GM21576 (cell line): ENCODE data around the gene IL18RAP.

Experiments
- ATAC-seq: cut with Tn5 transposase; IDR thresholded peaks from one replicate; pipeline ENCODE4 v1.9.1; 2021; ENCODE audit warnings: mild to moderate bottlenecking, moderate library complexity; ENCODE audit not compliant: unreplicated experiment

Gene IL18RAP

DNA sequence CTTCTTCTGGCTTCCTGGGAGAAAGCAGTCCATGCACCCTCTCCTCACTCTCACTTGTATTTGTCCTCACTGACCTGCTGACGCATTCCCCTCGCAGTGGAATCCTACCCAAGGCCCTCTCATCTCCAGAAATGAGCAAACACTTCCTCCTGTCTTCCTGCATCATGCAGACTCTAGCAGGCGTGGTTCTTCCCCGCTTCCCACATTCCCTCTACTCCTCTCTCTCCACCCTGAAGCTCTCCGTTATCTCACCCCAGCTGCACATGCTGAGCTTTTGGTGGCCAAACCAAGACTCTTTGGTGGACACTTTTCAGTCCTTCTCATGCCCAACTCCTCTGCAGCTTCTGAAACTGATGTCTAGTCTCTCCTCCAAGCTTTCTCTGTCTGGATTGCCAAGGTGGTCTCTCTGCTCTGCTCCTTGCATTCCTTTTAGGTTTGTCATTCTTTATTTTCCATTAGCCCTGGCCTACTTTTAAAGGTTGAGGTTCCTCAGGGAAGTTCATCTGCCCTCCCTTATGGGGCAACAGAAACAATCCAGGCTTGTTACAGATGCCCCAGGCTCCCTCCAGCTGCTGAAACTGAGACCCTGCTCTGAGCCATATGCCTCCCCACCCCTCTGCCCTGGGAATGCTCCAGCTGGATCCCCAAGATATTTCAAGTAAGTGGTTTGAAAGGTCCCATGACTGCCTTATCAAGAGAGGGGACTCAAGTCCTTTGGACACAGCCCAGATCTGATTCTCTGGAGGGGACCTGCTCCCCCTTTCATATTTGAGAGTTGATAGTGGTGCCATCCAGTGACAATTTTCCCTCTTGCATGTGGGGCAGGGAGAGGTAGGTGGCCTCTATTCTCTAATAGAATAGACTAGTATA lies 835 bp upstream of the IL18RAP start:
- ATAC-seq: no peak

DNA sequence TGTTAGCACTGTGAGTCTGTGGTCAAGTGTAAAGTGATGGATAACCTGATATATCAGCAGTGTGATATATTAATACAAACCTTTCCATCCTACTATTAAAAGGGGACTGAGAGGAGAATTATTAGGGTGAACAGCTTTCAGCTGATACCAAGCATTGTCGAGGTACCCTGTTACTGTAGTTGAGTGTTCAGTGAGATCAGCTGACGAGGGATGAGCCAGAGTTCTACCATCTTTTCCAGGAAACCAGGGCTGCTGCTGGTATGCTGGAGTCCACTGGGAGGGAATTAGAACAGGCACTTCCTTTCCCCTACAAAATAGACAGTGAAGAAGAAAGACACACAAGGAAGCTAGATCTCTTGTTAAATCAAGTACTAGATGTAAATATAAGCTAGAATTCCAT lies 408 bp downstream of the IL18RAP start:
- no peak for ATAC-seq

DNA sequence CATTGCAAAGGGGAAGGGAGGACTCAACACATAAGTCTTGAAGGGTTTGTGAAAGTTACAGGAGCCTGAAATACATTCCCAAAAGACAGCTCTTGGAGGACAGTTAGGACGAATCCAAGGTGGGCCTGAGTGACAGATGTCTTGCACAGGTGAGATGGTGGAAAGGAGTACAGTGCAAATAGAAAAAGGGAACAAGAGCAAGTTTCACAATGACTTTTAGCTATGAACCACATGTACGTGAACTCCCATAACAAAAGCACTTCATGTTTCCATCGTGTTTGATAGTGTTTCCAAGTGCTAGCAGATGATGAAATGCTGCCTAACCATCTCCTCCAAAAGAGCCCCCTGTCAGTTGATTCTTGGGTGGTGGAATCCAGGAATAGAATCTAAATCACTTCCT lies 1.8 kb downstream of the IL18RAP start:
- peak; percentile 92 for ATAC-seq

DNA sequence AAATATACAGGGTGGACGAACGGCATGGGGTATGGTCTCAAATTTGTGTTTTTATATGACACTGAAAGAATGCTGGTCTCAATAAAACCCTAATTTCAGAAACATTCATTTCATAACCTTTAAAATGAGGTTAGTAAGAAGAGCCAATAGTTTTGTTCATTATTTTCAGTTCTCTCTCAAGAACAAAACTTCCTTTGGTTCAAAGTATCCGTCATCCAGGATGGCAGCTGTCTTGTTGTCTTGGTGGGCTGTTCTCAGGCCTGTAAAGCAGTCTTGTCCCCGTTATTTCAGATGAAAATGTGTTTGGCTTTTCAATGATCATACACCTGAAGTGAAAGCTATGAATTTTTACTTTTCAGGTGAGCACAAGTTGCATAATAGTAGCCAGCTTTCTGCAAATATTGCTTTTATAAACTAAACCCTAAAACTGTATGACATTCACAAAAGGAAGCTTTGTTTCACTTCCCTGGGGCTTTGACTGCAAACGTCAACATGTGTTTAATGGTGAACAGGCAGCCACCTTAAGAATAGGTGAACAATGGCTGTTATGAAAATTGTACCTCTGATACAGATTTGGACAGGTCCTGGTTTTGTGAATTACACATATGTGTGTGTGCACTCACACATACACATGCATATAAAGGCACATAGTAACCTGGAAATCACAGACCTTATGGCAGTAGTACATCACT lies 2.6 kb downstream of the IL18RAP start:
- ATAC-seq: no peak

DNA sequence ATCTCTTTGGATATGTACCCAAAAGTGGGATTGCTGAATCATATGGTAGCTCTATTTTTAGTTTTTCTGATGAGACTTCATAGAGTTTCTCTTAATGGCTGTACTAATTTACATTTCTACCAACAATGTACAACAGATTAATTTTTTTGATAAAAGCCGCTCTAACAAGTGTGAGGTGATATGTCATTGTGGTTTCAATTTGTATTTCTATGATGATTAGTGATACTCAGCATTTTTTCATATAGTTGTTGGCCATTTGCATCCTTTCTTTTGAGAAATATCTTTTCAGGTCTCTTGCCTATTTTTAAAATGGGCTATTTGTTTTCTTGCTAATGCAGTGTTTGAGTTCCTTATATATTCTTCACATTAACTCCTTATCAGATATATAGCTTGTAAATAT lies 4.3 kb downstream of the IL18RAP start:
- no peak for ATAC-seq

DNA sequence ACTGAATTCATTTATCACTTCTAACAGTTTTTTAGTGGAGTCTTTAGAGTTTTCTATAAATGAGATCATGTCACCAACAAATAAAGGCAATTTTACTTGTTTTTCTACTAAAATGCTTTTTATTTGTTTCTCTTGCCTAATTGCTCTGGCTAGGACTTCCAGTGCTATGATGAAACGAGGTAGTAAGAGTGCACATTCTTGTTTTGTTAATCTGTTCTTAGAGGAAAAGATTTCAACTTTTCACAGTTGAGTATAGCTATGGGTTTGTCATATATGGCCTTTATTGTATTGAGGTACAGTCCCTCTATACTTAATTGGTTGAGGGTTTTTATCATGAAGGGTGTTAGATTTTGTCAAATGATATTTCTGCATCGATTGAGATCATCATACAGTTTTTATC lies 5.6 kb downstream of the IL18RAP start:
- no peak for ATAC-seq

DNA sequence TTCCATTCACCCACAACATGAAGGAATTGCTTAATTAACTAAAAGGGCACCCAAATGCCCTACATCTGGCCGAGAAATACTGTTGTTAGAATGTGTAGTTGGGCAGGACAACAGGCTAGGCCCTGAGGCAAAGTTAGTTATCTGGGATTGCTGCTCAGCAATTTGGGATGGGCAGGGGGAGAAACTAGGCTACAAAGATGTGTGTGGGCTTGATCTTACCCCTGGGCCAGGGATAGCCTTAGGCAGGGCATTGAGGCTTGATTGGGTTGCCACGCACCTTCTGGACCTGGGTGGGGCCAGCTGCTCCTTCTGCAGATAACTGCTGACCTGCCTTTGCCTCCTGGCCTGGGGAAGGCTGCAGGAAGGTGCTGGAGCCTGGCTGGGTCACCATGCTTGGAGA lies 9.4 kb downstream of the IL18RAP start:
- ATAC-seq: no peak

DNA sequence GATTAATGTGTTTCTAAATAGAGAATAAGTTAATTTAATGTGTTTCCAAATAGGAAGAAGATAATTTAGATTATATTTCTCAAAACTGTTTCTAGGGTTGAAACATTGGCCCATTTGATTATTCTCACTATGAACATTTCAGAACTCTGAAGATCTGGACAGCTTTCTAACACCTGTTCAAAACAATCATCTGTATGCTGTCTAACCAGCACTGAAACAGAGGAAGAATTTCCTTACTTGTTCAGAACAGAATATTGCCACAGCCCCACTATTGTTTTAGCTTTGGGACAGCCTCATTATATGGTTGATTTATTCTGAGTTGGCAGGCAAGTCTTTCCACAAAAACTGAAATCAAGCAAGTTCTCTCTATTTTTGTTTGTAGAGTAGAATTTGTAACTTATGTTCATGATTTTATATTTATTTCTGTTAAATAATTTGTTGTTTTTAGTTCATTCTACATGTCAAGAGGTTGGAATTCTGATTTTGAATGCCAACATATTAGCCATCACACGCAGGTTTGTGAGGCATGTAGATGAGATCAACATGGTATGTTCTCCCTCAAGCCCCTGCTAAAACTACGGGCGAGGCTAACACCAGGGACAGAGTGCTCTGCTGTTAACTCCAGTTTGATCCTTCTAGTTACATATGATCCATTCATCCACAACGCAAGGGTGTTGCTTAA lies 11.2 kb downstream of the IL18RAP start:
- no peak for ATAC-seq

DNA sequence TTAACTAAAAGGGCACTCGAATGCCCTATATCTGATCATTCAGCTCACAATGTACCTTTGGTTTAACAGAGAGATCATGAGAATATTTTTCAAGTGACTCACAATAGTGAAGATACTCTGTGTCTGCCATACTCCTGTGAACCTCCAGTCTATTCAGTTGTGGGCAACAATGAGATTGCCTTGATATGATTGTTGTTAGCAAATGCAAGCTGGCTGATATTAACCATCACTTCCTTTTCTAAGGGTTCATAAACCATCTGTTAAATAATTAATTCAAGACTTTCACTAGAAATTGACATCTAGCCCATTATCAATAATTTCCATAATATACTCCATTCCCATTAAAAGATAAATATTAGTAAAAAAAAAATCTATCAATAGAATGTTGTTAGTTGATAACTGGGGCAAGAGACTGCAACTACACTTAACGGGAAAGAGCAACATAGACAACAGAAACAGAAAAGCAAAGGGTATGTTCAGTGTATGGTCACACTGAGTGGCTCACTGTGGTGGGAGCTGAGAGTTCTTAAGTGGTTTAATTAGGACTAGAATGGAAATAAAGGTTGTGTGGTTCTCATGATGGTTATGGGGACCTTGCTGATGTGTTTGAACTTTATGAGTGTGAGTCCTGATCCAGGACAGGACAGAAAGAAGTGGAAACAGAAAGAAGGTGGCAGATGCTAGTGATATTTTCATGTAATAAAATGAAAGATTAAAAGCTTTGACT lies 11.9 kb downstream of the IL18RAP start:
- ATAC-seq: no peak

DNA sequence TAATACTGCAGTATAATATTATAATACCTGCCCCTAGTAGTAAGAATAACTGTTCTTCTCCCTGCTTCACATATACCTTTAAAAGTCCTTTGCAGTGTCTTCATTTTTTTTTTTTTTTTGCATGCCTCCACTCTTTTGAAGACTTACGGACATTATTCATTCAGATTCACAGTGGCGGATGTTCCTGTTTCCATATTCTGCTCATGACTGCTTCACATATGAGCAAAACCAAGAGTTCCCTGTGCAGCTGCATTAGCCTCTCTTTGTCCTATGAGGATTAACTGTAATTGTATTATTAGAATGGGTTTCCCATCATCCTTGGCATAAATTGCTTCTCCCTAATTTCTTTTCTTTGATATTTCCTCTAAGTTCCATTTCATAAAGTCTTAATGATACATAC lies 12.8 kb downstream of the IL18RAP start:
- ATAC-seq: no peak

DNA sequence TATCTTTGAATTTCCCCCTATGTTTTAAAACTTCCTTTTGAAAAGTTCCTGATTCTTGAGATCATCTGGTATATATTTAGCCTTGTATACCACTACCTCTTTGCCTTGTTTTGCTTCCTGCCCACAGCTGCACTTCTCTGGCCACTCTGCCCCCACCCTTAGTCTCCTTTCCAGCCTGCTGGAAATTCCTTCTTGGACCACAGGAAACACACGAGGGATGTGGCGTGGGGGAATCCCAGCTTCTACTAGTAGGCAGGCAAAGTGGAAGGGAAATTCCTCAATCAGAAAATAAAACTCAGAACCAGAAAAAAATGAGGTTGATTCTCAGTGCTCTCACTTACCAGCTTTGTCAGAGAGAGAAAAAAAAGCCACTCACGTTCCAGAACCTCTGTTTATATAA lies 13.4 kb downstream of the IL18RAP start:
- no peak for ATAC-seq

DNA sequence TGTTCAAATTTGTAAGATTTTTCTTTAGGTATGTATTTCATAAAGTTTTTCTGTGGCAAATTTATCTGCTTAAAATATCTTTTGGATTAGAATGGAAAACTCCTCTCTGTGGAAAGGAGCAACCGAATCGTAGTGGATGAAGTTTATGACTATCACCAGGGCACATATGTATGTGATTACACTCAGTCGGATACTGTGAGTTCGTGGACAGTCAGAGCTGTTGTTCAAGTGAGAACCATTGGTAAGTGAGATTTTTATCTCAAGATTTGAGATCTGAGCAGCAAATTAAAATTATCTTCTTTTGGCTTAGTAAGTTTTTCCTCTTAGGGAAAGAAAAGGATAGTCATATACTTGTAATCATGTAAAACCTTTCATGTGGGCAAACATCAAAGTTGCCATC lies 14.2 kb downstream of the IL18RAP start:
- ATAC-seq: no peak

DNA sequence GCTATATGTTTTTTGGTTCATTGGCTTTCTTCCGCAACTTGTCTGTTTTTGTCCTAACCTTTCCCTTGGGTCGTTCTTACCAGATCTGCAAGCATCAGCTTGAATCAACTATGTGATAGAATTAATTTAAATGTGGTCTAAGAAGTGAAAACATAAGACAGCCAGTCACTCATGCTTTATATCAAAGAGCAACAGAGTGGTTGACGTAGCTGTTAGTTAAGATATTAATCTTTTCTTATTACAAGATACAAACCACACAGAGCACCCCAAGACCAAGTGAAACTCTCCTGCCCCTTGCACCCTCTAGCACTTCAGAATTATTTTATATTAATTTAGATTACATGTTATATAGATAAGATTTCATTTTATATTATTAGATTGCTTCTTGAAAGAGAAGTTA lies 15.2 kb downstream of the IL18RAP start:
- no peak for ATAC-seq

DNA sequence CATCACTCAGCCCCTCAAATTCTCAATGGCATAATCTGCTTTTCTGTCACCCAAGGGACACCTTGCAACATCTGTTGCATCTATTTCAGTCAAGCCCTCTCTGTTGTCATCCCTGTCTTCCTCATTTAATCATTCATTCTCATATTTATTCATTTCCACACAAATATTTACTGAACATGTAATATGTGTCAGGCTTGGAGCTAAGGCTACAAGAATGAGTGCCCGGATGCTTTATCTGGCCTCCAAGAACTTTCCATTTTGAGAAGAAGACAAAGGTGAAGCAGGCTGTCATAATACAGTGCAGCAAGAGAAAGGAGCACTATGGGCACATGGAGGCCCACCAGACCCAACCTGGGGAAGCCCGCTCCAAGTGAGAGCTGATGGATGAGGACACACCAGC lies 15.6 kb downstream of the IL18RAP start:
- ATAC-seq: no peak

DNA sequence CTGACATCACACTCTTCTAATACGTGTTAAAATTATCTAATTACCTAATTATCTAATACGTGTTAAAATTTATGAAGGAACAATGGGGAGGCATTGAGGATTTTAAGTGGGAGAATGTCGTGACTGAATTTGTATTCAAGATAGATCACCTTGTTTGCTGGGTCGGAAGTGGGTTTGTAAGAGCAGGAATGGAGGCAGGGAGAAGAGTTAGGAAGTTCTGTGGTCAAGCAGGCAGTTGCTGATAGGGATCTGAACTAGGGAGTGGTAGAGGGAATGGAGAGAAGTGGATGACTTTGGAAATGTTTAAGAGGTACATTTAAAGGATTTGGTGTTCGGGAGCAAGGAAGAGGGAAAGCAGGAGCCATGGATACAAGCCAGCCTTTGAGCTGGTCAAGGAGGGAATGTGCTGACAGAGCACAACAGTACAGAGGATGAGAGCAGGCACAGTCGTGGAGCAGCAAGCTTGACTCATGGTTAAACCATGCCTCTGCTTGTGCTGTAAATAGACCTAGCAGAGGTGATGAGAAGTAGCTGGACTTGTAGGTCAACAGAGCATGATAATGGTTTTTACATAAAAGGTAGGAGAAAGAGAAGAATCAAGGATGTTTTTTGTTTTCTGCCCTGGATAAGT lies 16.2 kb downstream of the IL18RAP start:
- no peak for ATAC-seq

DNA sequence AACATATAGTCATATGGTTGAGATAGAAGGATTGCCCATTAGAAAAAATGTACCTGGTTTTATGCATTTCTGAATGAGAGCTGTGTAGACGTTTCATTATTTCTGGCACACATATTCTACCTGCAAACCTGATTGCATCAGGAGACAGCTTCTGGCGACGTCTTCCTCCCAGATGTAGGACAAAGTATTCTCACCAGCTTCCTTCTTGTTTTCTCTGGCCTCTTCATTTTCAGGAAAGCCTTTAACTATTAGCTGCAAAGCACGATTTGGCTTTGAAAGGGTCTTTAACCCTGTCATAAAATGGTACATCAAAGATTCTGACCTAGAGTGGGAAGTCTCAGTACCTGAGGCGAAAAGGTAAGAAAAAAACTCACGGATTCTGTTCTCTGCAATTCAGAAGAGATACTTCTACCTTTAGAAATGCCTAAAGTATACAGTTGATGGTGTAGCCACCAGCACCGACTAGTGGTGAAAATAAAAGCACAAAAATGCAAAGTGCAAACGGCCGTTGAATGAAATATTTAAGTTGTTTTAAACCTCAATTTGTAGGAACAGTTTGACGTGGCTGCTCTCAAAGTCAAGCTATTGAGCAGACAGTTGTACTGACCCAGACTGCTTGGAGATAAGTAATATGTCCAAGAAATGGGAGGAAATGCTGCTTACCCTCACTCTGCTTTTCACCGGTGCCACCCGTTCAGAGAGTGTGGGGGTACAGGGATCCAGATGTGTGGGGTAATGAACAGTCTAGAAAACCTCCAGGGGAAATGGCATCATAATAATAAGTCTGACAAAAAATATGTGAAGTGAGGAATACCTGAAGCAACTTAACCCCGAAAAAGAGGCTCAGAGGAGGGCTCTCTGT lies 20.2 kb downstream of the IL18RAP start:
- peak; percentile 79 for ATAC-seq

DNA sequence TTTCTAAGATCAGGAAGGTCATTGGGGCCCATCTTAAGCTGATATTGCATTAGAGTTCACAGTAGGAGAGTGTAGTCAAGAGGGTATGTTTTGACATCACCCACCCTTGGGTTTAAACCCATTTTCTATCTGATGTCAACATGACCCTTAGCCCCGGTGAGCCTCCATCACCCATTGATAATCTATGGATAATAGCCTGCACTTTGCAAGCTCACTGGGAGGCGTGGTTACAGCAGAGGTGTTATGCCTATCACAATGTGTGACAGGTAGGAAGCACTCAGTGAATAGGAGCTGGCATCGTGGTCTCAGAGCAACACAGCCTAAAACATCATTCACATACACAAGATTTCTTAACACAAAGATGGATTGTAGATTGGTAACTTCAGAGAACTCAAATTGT lies 21.3 kb downstream of the IL18RAP start:
- ATAC-seq: no peak

DNA sequence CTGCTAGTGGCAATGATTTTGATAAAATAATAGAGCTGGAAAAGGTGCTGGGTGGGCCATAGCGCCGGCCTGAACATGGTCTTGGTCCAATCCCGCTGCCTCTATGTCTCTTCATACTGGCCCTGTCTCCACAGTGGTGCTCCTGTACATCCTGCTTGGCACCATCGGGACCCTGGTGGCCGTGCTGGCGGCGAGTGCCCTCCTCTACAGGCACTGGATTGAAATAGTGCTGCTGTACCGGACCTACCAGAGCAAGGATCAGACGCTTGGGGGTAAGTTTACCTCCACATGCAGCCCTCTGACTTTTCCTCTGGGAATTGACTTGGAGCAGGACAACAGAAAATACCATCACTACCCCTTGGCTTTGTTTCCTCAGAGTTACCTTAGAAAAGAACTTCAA lies 24.0 kb downstream of the IL18RAP start:
- no peak for ATAC-seq

DNA sequence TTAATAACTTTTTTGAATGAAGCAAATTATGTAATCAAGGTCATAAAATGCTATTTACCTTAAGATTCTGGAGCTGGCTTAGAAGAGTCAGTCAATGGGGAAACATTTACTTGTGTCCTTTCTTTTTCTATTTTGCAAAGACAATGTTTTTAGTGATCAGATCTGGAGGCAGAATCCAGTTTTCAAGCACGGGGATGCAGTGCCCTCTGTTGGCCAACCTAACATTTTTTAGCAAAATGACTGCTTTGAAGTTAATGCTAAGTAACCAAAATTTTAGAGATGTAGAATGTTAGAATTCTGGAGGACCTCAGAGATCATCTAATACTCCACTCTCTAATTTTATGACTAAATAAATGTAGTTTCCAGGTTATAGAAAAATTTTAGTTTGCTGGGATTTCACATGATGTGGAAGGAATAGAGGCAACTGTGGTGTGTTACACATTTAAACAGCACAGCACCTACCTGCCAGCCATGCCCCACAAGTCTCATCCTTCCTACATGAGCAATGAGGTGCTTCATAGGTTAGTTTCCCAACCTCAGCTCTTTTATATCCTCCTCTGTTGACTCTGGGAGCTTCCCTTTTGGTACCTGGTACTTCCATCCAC lies 26.5 kb downstream of the IL18RAP start:
- no peak for ATAC-seq
